NT2/D1 (cell line): ENCODE results near the gene XIRP2.

ENCODE experiments used
- SUZ12 ChIP-seq: IDR thresholded peaks from 2 replicates; pipeline ENCODE4 v1.6.1; 2011; ENCODE audit not compliant: insufficient read length, insufficient read depth; ENCODE audit errors: extremely low read depth
- YY1 ChIP-seq: IDR thresholded peaks from 2 replicates; pipeline ENCODE4 v1.6.1; 2011; ENCODE audit not compliant: insufficient read length, insufficient read depth
- ZNF274 ChIP-seq: IDR thresholded peaks from 2 replicates; pipeline ENCODE4 v1.6.1; 2011; ENCODE audit warnings: mild to moderate bottlenecking, low read depth, low read length

DNA sequence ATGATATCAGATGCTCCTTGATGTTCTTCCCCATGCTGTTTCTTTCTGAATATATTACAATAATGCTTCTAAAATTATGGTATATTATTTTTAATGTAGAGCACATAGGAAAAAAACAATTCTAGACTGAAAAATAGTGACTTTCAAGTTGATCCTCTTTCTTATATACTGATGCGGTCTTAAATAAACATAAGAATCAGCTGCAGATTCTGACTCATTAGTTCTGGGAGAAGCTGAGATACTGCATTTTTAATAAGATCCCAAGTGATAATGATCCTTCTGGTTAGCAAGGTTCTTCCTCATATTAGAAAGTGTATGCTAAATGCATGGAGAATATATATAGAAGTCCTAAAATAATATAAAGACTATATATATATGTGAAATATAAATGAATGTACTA is 124.9 kb downstream of the XIRP2 start:
- no peak for TF ChIP-seq YY1
- TF ChIP-seq ZNF274, result no peak
- TF ChIP-seq SUZ12, result no peak
